ENCODE measurements around the gene CCDC152.
A peak's percentile ranks its signal among the peaks of the same experiment; 100 is the strongest.
"Not testable (repeated sequence)": the region's sequence is repeated elsewhere in the genome, so short reads cannot be mapped to it uniquely, and the experiment has no call there.

Gene CCDC152

GRCh38 chr5:42756606-42757601 lies at the start of gene CCDC152:
TSS of gene CCDC152 (plus strand) at chr5:42756818. CDS start at chr5:42759122, 2,304 bp downstream.
- peak within 1 kb of the TSS; percentile 39 for H3K4me3 ChIP-seq (ENCODE audit: low read depth, low read length)
- in situ Hi-C loops (cut with HindIII; ENCODE audit: low sequenced_read_pairs), result no loop called here
- peak; percentile 28 for DNase-seq (ENCODE audit: low read depth)
- no peak for TF ChIP-seq CTCF (IDR thresholded peaks at IDR 0.05; ENCODE audit: low read depth, low read length, missing control alignments)

- DNase-seq (ENCODE audit: low read depth), result no peak
- H3K4me3 ChIP-seq (ENCODE audit: low read depth, low read length), result no peak overlapping the region
- in situ Hi-C loops (cut with HindIII; ENCODE audit: low sequenced_read_pairs), result no loop called here
- no peak for TF ChIP-seq CTCF (IDR thresholded peaks at IDR 0.05; ENCODE audit: low read depth, low read length, missing control alignments)
These were observed 40.8 kb upstream of the CCDC152 start for GRCh38 chr5:42715785-42716184.

- no peak for TF ChIP-seq CTCF (IDR thresholded peaks at IDR 0.05; ENCODE audit: low read depth, low read length, missing control alignments)
- H3K4me3 ChIP-seq (ENCODE audit: low read depth, low read length), result no peak overlapping the region
- peak; percentile 40 for DNase-seq (ENCODE audit: low read depth)
- in situ Hi-C loops (cut with HindIII; ENCODE audit: low sequenced_read_pairs), result no loop called here
These were observed 38.0 kb upstream of the CCDC152 start for GRCh38 chr5:42718591-42718990.

GRCh38 chr5:42719034-42719433 lies 37.6 kb upstream of the CCDC152 start:
- no peak for DNase-seq (ENCODE audit: low read depth)
- TF ChIP-seq CTCF (IDR thresholded peaks at IDR 0.05; ENCODE audit: low read depth, low read length, missing control alignments), result no peak
- in situ Hi-C loops (cut with HindIII; ENCODE audit: low sequenced_read_pairs), result no loop called here
- no peak overlapping the region for H3K4me3 ChIP-seq (ENCODE audit: low read depth, low read length)

GRCh38 chr5:42720251-42720650 lies 36.4 kb upstream of the CCDC152 start:
- no peak for TF ChIP-seq CTCF (IDR thresholded peaks at IDR 0.05; ENCODE audit: low read depth, low read length, missing control alignments)
- no peak for DNase-seq (ENCODE audit: low read depth)
- in situ Hi-C loops (cut with HindIII; ENCODE audit: low sequenced_read_pairs), result no loop called here
- H3K4me3 ChIP-seq (ENCODE audit: low read depth, low read length), result no peak overlapping the region

- TF ChIP-seq CTCF (IDR thresholded peaks at IDR 0.05; ENCODE audit: low read depth, low read length, missing control alignments), result no peak
- no peak overlapping the region for H3K4me3 ChIP-seq (ENCODE audit: low read depth, low read length)
- no peak for DNase-seq (ENCODE audit: low read depth)
- in situ Hi-C loops (cut with HindIII; ENCODE audit: low sequenced_read_pairs), result no loop called here
These were observed 35.1 kb upstream of the CCDC152 start for GRCh38 chr5:42721484-42721883.

GRCh38 chr5:42734531-42735058 lies 22.0 kb upstream of the CCDC152 start:
- H3K4me3 ChIP-seq (ENCODE audit: low read depth, low read length); in situ Hi-C loops (cut with HindIII; ENCODE audit: low sequenced_read_pairs); DNase-seq (ENCODE audit: low read depth): not testable (repeated sequence)
